H1 (cell line): ENCODE results near the gene HDLBP. TPM values are rescaled to one million over a fixed set of nuclear protein-coding genes. Genes with fewer than 3 reads are reported as not detected.

Experiments
- BRCA1 ChIP-seq: IDR thresholded peaks from 2 replicates; pipeline ENCODE4 v1.6.1; 2012; ENCODE audit warnings: low read depth, low read length, improper control_type of control experiment
- CREB1 ChIP-seq: IDR thresholded peaks from 2 replicates; pipeline ENCODE4 v1.6.1; 2012; ENCODE audit warnings: inconsistent platforms
- EZH2 ChIP-seq: fragments of 200-600 bp; sonication (generic); IDR thresholded peaks from 2 replicates; pipeline ENCODE4 v1.7.1; 2012; ENCODE audit warnings: low read depth, mild to moderate bottlenecking, moderate library complexity, low read length, inconsistent platforms; ENCODE audit not compliant: severe bottlenecking
- RBBP5 ChIP-seq: IDR thresholded peaks from 2 replicates; pipeline ENCODE4 v1.7.1; 2012; ENCODE audit warnings: low read depth, mild to moderate bottlenecking, inconsistent platforms, low read length, moderate library complexity, borderline replicate concordance
- polyA plus RNA-seq, 7 experiments: library from polyadenylated mRNA; depleted of rRNA in 3 of 7; stranded (reverse) in 5 of 7; unstranded in 2 of 7; fragments of >200 nt in 5 of 7; fragments of 200-250 nt in 2 of 7; gene quantifications; 1 replicate in 5 of 7; 2 replicates in 1 of 7; 4 replicates in 1 of 7; pipeline versions ENCODE4 v1.2.1 to v1.2.3, GENCODE V29; 2011 to 2013; ENCODE audit warnings: missing spikeins in 2 of 7, mixed read lengths in 2 of 7
- total RNA-seq: library from RNA; stranded (reverse); fragmentation: NEBNext Ultra II Directional; extraction: Animal tissue kit (Norgen Biotek cat#: 25700); gene quantifications from 2 replicates; pipeline ENCODE4 v1.2.1, GENCODE V29; 2021
- TF ChIP-seq, protein P1 (sequence below): IDR thresholded peaks from 2 replicates; pipeline ENCODE4 v1.6.1; 2012; ENCODE audit warnings: low read length, inconsistent platforms

HDLBP gene
- total and polyA plus RNA-seq, 2 of the 8 experiments (the other 6 are each of a cell fraction or from before 2014, with no cell fraction given): 185 to 360 TPM

DNA sequence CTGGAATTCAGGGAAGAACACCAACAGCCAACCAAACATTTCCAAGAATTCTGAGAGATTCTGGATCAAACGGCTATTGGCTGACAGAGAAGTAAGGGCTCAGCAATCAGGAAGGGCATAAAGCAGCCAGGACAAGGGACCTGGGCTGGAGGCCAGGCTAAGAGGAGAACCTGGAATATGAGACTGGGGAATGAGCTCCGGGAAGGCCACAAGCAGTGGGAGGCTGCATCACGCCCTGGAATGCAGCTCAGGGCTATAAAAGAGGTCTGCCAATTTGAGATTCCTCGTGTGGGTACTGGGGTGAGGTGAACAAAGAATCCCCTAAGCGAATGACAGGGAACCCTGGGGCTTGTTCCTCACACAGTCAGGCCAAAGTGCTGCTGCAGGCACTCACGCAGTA, 66.6 kb downstream of the HDLBP start (continued):
- TF ChIP-seq RBBP5 (no peak), EZH2 (no peak), CREB1 (no peak), BRCA1 (no peak)
- TF ChIP-seq, protein P1, sequence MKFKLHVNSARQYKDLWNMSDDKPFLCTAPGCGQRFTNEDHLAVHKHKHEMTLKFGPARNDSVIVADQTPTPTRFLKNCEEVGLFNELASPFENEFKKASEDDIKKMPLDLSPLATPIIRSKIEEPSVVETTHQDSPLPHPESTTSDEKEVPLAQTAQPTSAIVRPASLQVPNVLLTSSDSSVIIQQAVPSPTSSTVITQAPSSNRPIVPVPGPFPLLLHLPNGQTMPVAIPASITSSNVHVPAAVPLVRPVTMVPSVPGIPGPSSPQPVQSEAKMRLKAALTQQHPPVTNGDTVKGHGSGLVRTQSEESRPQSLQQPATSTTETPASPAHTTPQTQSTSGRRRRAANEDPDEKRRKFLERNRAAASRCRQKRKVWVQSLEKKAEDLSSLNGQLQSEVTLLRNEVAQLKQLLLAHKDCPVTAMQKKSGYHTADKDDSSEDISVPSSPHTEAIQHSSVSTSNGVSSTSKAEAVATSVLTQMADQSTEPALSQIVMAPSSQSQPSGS: no peak
